ENCODE data around the gene JAK1. TPM values are rescaled to one million over a fixed set of nuclear protein-coding genes. Genes with fewer than 3 reads are reported as not detected.

Gene JAK1
- total and polyA plus RNA-seq, 9 of the 15 experiments (the other 6 are each of a cell fraction or from before 2014, with no cell fraction given): 9.7 to 44.1 (median 42.5) TPM

- TF ChIP-seq RREB1 (CRISPR knock-in tag; IDR thresholded peaks at IDR 0.05) (no peak), CHCHD3 (CRISPR knock-in tag; IDR thresholded peaks at IDR 0.05) (no peak), IFI16 (CRISPR knock-in tag; IDR thresholded peaks at IDR 0.05) (no peak), RBM14 (IDR thresholded peaks at IDR 0.05; ENCODE audit: borderline replicate concordance, insufficient read depth, low read depth, low read length) (no peak), TRIM28 (IDR thresholded peaks at IDR 0.05) (no peak), ZNF57 (CRISPR knock-in tag; IDR thresholded peaks at IDR 0.05) (no peak), ZNF175 (CRISPR knock-in tag; IDR thresholded peaks at IDR 0.05; ENCODE audit: low read depth) (no peak), MTF1 (CRISPR knock-in tag; IDR thresholded peaks at IDR 0.05; ENCODE audit: borderline replicate concordance) (no peak), E2F3 (CRISPR knock-in tag; IDR thresholded peaks at IDR 0.05) (no peak), MTA1 (IDR thresholded peaks at IDR 0.05; ENCODE audit: borderline replicate concordance) (0 out of 2 replicates have a peak, but pooled peaks have one; percentile 31)
- TF ChIP-seq, protein P1, sequence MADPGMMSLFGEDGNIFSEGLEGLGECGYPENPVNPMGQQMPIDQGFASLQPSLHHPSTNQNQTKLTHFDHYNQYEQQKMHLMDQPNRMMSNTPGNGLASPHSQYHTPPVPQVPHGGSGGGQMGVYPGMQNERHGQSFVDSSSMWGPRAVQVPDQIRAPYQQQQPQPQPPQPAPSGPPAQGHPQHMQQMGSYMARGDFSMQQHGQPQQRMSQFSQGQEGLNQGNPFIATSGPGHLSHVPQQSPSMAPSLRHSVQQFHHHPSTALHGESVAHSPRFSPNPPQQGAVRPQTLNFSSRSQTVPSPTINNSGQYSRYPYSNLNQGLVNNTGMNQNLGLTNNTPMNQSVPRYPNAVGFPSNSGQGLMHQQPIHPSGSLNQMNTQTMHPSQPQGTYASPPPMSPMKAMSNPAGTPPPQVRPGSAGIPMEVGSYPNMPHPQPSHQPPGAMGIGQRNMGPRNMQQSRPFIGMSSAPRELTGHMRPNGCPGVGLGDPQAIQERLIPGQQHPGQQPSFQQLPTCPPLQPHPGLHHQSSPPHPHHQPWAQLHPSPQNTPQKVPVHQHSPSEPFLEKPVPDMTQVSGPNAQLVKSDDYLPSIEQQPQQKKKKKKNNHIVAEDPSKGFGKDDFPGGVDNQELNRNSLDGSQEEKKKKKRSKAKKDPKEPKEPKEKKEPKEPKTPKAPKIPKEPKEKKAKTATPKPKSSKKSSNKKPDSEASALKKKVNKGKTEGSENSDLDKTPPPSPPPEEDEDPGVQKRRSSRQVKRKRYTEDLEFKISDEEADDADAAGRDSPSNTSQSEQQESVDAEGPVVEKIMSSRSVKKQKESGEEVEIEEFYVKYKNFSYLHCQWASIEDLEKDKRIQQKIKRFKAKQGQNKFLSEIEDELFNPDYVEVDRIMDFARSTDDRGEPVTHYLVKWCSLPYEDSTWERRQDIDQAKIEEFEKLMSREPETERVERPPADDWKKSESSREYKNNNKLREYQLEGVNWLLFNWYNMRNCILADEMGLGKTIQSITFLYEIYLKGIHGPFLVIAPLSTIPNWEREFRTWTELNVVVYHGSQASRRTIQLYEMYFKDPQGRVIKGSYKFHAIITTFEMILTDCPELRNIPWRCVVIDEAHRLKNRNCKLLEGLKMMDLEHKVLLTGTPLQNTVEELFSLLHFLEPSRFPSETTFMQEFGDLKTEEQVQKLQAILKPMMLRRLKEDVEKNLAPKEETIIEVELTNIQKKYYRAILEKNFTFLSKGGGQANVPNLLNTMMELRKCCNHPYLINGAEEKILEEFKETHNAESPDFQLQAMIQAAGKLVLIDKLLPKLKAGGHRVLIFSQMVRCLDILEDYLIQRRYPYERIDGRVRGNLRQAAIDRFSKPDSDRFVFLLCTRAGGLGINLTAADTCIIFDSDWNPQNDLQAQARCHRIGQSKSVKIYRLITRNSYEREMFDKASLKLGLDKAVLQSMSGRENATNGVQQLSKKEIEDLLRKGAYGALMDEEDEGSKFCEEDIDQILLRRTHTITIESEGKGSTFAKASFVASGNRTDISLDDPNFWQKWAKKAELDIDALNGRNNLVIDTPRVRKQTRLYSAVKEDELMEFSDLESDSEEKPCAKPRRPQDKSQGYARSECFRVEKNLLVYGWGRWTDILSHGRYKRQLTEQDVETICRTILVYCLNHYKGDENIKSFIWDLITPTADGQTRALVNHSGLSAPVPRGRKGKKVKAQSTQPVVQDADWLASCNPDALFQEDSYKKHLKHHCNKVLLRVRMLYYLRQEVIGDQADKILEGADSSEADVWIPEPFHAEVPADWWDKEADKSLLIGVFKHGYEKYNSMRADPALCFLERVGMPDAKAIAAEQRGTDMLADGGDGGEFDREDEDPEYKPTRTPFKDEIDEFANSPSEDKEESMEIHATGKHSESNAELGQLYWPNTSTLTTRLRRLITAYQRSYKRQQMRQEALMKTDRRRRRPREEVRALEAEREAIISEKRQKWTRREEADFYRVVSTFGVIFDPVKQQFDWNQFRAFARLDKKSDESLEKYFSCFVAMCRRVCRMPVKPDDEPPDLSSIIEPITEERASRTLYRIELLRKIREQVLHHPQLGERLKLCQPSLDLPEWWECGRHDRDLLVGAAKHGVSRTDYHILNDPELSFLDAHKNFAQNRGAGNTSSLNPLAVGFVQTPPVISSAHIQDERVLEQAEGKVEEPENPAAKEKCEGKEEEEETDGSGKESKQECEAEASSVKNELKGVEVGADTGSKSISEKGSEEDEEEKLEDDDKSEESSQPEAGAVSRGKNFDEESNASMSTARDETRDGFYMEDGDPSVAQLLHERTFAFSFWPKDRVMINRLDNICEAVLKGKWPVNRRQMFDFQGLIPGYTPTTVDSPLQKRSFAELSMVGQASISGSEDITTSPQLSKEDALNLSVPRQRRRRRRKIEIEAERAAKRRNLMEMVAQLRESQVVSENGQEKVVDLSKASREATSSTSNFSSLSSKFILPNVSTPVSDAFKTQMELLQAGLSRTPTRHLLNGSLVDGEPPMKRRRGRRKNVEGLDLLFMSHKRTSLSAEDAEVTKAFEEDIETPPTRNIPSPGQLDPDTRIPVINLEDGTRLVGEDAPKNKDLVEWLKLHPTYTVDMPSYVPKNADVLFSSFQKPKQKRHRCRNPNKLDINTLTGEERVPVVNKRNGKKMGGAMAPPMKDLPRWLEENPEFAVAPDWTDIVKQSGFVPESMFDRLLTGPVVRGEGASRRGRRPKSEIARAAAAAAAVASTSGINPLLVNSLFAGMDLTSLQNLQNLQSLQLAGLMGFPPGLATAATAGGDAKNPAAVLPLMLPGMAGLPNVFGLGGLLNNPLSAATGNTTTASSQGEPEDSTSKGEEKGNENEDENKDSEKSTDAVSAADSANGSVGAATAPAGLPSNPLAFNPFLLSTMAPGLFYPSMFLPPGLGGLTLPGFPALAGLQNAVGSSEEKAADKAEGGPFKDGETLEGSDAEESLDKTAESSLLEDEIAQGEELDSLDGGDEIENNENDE (IDR thresholded peaks at IDR 0.05; ENCODE audit: low read depth, low read length): no peak
These were observed 6.8 kb upstream of the JAK1 start (continued) for GRCh38 chr1:64973061-64973647.

Data from K562 (cell line).